Bronchial epithelial cell (primary cell): ENCODE measurements around the gene SCAPER. TPM values are rescaled to one million over a fixed set of nuclear protein-coding genes. Genes with fewer than 3 reads are reported as not detected.

Source experiments
- DNase-seq: peaks from one replicate; pipeline ENCODE4 v3.0.0-alpha.2; 2010; ENCODE audit warnings: low read depth
- FAIRE-seq: peaks from 2 replicates; lab custom pipeline; 2011; peaks lifted over from hg19 to GRCh38; lab: Jason Lieb, UNC
- H3K27me3 ChIP-seq: 2 replicates; pipeline ENCODE4 v1.5.1; 2011; ENCODE audit warnings: low read length; ENCODE audit not compliant: control insufficient read depth, insufficient read depth
- H3K36me3 ChIP-seq: 2 replicates; pipeline ENCODE4 v1.5.1; 2011; ENCODE audit warnings: low read length; ENCODE audit not compliant: control insufficient read depth, insufficient read depth
- H3K4me3 ChIP-seq: 2 replicates; pipeline ENCODE4 v1.5.1; 2011; ENCODE audit warnings: mild to moderate bottlenecking, low read depth, low read length, control low read depth
- CTCF ChIP-seq: IDR thresholded peaks from 2 replicates; pipeline ENCODE4 v1.5.1; 2011; ENCODE audit warnings: mild to moderate bottlenecking, moderate library complexity, low read length, control low read depth, inconsistent platforms; ENCODE audit not compliant: insufficient read depth, severe bottlenecking
- total RNA-seq: library from RNA; depleted of rRNA; stranded (reverse); fragments of >200 nt; gene quantifications from 2 replicates; pipeline ENCODE4 v1.2.1, GENCODE V29; 2014

The SCAPER gene
- total RNA-seq, 1 donor from 2014 or later: 6.3 TPM

- TF ChIP-seq CTCF: no peak
- DNase-seq: no peak
- Histone ChIP-seq H3K4me3 (no peak overlapping the region), H3K27me3 (peaks cover 64% of the 10 kb centered on the region), H3K36me3 (no peaks in the 10 kb centered on the region)
- no peak for FAIRE-seq
These were observed 562.5 kb downstream of the SCAPER start for GRCh38 chr15:76342382-76343201.

- no peak overlapping the region for H3K4me3 ChIP-seq
- TF ChIP-seq CTCF: no peak
- peaks cover 68% of the 10 kb centered on the region for H3K27me3 ChIP-seq
- FAIRE-seq (no peak), DNase-seq (no peak)
- no peaks in the 10 kb centered on the region for H3K36me3 ChIP-seq
These were observed 563.1 kb downstream of the SCAPER start for GRCh38 chr15:76342058-76342381.

DNA sequence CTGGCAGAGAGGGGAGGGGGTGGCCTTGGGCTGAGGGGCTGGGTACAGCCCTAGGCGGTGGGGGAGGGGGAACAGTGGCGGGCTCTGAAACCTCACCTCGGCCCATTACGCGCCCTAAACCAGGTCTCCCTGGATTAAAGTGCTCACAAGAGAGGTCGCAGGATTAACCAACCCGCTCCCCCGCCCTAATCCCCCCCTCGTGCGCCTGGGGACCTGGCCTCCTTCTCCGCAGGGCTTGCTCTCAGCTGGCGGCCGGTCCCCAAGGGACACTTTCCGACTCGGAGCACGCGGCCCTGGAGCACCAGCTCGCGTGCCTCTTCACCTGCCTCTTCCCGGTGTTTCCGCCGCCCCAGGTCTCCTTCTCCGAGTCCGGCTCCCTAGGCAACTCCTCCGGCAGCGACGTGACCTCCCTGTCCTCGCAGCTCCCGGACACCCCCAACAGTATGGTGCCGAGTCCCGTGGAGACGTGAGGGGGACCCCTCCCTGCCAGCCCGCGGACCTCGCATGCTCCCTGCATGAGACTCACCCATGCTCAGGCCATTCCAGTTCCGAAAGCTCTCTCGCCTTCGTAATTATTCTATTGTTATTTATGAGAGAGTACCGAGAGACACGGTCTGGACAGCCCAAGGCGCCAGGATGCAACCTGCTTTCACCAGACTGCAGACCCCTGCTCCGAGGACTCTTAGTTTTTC, 563.6 kb downstream of the SCAPER start:
- TF ChIP-seq CTCF: no peak
- Histone ChIP-seq H3K36me3 (no peaks in the 10 kb centered on the region), H3K27me3 (peaks cover 70% of the 10 kb centered on the region), H3K4me3 (no peak overlapping the region)
- DNase-seq: no peak
- no peak for FAIRE-seq

DNA sequence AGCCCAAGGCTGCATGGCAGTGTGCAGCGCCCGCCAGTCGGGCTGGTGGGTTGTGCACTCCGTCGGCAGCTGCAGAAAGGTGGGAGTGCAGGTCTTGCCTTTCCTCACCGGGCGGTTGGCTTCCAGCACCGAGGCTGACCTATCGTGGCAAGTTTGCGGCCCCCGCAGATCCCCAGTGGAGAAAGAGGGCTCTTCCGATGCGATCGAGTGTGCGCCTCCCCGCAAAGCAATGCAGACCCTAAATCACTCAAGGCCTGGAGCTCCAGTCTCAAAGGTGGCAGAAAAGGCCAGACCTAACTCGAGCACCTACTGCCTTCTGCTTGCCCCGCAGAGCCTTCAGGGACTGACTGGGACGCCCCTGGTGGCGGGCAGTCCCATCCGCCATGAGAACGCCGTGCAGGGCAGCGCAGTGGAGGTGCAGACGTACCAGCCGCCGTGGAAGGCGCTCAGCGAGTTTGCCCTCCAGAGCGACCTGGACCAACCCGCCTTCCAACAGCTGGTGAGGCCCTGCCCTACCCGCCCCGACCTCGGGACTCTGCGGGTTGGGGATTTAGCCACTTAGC, 564.3 kb downstream of the SCAPER start:
- no peak for DNase-seq
- no peaks in the 10 kb centered on the region for H3K36me3 ChIP-seq
- peak; percentile 28 for TF ChIP-seq CTCF
- no peak for FAIRE-seq
- no peak overlapping the region for H3K4me3 ChIP-seq
- H3K27me3 ChIP-seq: peaks cover 70% of the 10 kb centered on the region

DNA sequence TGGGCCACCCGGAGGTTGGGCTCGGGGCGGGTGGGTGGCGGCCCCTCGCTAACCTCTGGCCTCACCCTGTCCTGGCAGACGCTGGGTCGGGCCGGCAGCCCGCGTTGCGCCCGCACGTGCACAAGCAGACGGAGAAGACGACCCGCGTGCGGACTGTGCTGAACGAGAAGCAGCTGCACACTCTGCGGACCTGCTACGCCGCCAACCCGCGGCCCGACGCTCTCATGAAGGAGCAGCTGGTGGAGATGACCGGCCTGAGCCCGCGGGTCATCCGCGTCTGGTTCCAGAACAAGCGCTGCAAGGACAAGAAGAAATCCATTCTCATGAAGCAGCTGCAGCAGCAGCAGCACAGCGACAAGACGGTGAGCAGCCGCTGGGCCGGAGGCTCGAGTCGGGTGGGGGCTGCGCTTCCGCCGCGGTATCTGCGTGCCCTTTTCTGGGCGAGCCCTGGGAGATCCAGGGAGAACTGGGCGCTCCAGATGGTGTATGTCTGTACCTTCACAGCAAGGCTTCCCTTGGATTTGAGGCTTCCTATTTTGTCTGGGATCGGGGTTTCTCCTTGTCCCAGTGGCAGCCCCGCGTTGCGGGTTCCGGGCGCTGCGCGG, 564.8 kb downstream of the SCAPER start:
- DNase-seq (no peak), FAIRE-seq (no peak)
- no peaks in the 10 kb centered on the region for H3K36me3 ChIP-seq
- no peak overlapping the region for H3K4me3 ChIP-seq
- no peak for TF ChIP-seq CTCF
- peaks cover 69% of the 10 kb centered on the region for H3K27me3 ChIP-seq
